Kidney (tissue), 14 donors: ENCODE results near the gene SPARC. TPM values are rescaled to one million over a fixed set of nuclear protein-coding genes. Genes with fewer than 3 reads are reported as not detected.

Source experiments
- DNase-seq, 5 donors: peaks; one replicate each; pipeline ENCODE4 v3.0.0-alpha.2; 2013 to 2020
- FAIRE-seq: peaks from 2 replicates; lab custom pipeline; 2012; peaks lifted over from hg19 to GRCh38; lab: Jason Lieb, UNC
- H3K27ac ChIP-seq, 2 donors: one replicate each; pipeline ENCODE4 v1.7.0; 2013; ENCODE audit warnings: low read depth in 2 of 2, low read length in 2 of 2, inconsistent platforms in 1 of 2
- H3K27me3 ChIP-seq: one replicate; pipeline ENCODE4 v1.7.1; 2013; ENCODE audit warnings: low read length, inconsistent platforms; ENCODE audit not compliant: control insufficient read depth, insufficient read depth
- H3K36me3 ChIP-seq, 3 donors: one replicate each; pipeline versions ENCODE4 v1.7.0 to v1.7.1; 2013; ENCODE audit warnings: low read length in 3 of 3, control low read depth in 1 of 3, inconsistent platforms in 1 of 3; ENCODE audit not compliant: insufficient read depth in 3 of 3, control insufficient read depth in 2 of 3
- H3K4me1 ChIP-seq, 3 donors: one replicate each; pipeline versions ENCODE4 v1.7.0 to v1.7.1; 2013; ENCODE audit warnings: low read length in 3 of 3, inconsistent platforms in 1 of 3, low read depth in 1 of 3; ENCODE audit not compliant: control insufficient read depth in 2 of 3, insufficient read depth in 2 of 3
- H3K4me3 ChIP-seq, 3 donors: one replicate each; pipeline versions ENCODE4 v1.7.0 to v1.8.1; 2013; ENCODE audit warnings: low read length in 3 of 3, control low read depth in 1 of 3, inconsistent platforms in 1 of 3
- H3K9ac ChIP-seq, 3 donors: one replicate each; pipeline versions ENCODE4 v1.7.0 to v1.7.1; 2013; ENCODE audit warnings: low read length in 3 of 3, control low read depth in 1 of 3, inconsistent platforms in 1 of 3
- H3K9me3 ChIP-seq, 3 donors: one replicate each; pipeline versions ENCODE4 v1.7.0 to v1.7.1; 2013; ENCODE audit warnings: low read length in 3 of 3, control low read depth in 1 of 3, inconsistent platforms in 1 of 3; ENCODE audit not compliant: control insufficient read depth in 2 of 3, insufficient read depth in 1 of 3
- intact Hi-C: fragments of 100-400 bp; cut with DNase I; formaldehyde crosslinking; loops from one replicate; pipeline ENCODE4 v1.11.1; 2022
- polyA plus RNA-seq: library from polyadenylated mRNA; stranded (reverse); fragments of 350-450 nt; fragmentation: Illumina TruSeq; extraction: RNeasy Lipid Tissue Mini Kit (QIAGEN cat#74804); gene quantifications from one replicate; pipeline ENCODE4 v1.2.3, GENCODE V29; 2014; ENCODE audit warnings: low read depth, low replicate concordance; ENCODE audit not compliant: insufficient read depth
- total RNA-seq: library from RNA; stranded (reverse); fragmentation: NEBNext Ultra II Directional; extraction: Animal tissue kit (Norgen Biotek cat#: 25700); gene quantifications from one replicate; pipeline ENCODE4 v1.2.1, GENCODE V29; 2021
- TF ChIP-seq, protein P1 (sequence below): IDR thresholded peaks from 3 replicates; pipeline ENCODE4 v1.5.1; 2012; ENCODE audit warnings: mild to moderate bottlenecking, moderate library complexity, borderline replicate concordance; ENCODE audit not compliant: insufficient read depth; ENCODE audit errors: extremely low read depth
- donor health status: control.
- donor health status: control.
- donor health status: control.
- donor health status: control.
- donor health status: control.
- donor health status: DM: yes; HTN: yes; CAD: no.
- donor health status: Normal renal cell carcinoma (clear cell type).

Gene SPARC
- total and polyA plus RNA-seq, 2 donors from 2014 or later: 581 to 637 TPM

GRCh38 chr5:151683986-151684588, 2.6 kb downstream of the SPARC start:
- Histone ChIP-seq H3K36me3 (peaks cover 0 to 2% (median 0%) of the 10 kb centered on the region in 3 donors), H3K4me3 (peak overlapping the region in 2 of 3 donors; percentile 78 to 90), H3K9ac (peak overlapping the region in 2 of 3 donors; percentile 56 to 65), H3K27me3 (no peaks in the 10 kb centered on the region), H3K9me3 (no peaks in the 10 kb centered on the region), H3K4me1 (peaks cover 10 to 28% (median 21%) of the 10 kb centered on the region in 3 donors), H3K27ac (peak overlapping the region; percentile 33)
- intact Hi-C loops: no loop called here
- TF ChIP-seq, protein P1, sequence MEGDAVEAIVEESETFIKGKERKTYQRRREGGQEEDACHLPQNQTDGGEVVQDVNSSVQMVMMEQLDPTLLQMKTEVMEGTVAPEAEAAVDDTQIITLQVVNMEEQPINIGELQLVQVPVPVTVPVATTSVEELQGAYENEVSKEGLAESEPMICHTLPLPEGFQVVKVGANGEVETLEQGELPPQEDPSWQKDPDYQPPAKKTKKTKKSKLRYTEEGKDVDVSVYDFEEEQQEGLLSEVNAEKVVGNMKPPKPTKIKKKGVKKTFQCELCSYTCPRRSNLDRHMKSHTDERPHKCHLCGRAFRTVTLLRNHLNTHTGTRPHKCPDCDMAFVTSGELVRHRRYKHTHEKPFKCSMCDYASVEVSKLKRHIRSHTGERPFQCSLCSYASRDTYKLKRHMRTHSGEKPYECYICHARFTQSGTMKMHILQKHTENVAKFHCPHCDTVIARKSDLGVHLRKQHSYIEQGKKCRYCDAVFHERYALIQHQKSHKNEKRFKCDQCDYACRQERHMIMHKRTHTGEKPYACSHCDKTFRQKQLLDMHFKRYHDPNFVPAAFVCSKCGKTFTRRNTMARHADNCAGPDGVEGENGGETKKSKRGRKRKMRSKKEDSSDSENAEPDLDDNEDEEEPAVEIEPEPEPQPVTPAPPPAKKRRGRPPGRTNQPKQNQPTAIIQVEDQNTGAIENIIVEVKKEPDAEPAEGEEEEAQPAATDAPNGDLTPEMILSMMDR: no peak
- FAIRE-seq (no peak), DNase-seq (no peak)

- intact Hi-C loops: no loop called here
- DNase-seq: no peak
- Histone ChIP-seq H3K4me3 (peak overlapping the region in 2 of 3 donors; percentile 3 to 90), H3K36me3 (peaks cover 0 to 2% (median 0%) of the 10 kb centered on the region in 3 donors), H3K9ac (peak overlapping the region in 1 of 3 donors; percentile 56), H3K27me3 (no peaks in the 10 kb centered on the region), H3K4me1 (peaks cover 10 to 31% (median 27%) of the 10 kb centered on the region in 3 donors), H3K9me3 (no peaks in the 10 kb centered on the region), H3K27ac (peak overlapping the region; percentile 33)
- no peak for FAIRE-seq
- TF ChIP-seq, protein P1: no peak
Measured at GRCh38 chr5:151683444-151683843, 3.3 kb downstream of the SPARC start.

- H3K36me3 ChIP-seq: peaks cover 0 to 2% (median 0%) of the 10 kb centered on the region in 3 donors
- no peak for FAIRE-seq
- H3K27ac ChIP-seq: peak overlapping the region in 1 of 2 donors; percentile 15
- no peak overlapping the region for H3K9ac ChIP-seq
- H3K27me3 ChIP-seq: no peaks in the 10 kb centered on the region
- TF ChIP-seq, protein P1: no peak
- intact Hi-C loops: no loop called here
- H3K9me3 ChIP-seq: no peaks in the 10 kb centered on the region
- peak overlapping the region in 1 of 3 donors; percentile 90 for H3K4me3 ChIP-seq
- peaks cover 10 to 33% (median 30%) of the 10 kb centered on the region in 3 donors for H3K4me1 ChIP-seq
- DNase-seq: peak in 2 of 5 donors; percentile 26 to 60
Measured at GRCh38 chr5:151682751-151683331, 3.9 kb downstream of the SPARC start.
